ENCODE data around the gene CSTF3. TPM values are rescaled to one million over a fixed set of nuclear protein-coding genes. Genes with fewer than 3 reads are reported as not detected.
"Not testable (repeated sequence)": the region's sequence is repeated elsewhere in the genome, so short reads cannot be mapped to it uniquely, and the experiment has no call there.

The CSTF3 gene
- total RNA-seq, 1 experiment from 2014 or later, result 45.6 TPM

DNA sequence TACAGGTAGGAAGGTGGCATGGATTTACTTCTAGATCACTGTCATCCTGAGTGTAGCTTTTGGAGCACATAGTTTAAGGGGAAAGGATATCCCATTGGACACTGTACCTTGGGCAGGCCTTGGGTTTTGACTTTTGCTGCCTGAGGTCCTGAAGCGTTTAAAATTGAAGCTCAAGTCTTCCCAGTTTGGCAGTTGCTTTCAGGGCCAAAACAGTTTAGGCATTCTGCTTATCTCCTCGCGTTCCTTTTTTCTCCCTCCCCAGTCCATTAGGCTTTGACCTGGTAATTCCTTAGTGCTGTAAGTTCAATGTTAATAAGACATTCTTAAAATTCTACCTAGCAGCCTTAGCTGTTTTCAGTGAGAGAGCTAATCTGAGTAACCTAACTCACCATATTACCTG is 35.7 kb downstream of the CSTF3 start:
- Mint-ChIP-seq H3K27me3 (ENCODE audit: insufficient read depth, unreplicated experiment) (no peaks in the 10 kb centered on the region), H3K9me3 (ENCODE audit: unreplicated experiment) (no peaks in the 10 kb centered on the region), H3K4me1 (ENCODE audit: low read depth, unreplicated experiment) (peaks cover 14% of the 10 kb centered on the region), H3K4me3 (ENCODE audit: unreplicated experiment) (no peak overlapping the region), H3K27ac (ENCODE audit: unreplicated experiment) (no peak overlapping the region), H3K36me3 (ENCODE audit: insufficient read depth, unreplicated experiment) (peaks cover 21% of the 10 kb centered on the region)
- H3K36me3 ChIP-seq (ENCODE audit: control insufficient read depth, insufficient read depth, low read length), result no peaks in the 10 kb centered on the region
- ChIA-PET CTCF (no interaction called here), POLR2A (no interaction called here)
- intact Hi-C loops (cut with micrococcal nuclease; ENCODE audit: unreplicated experiment), result no loop called here
- H3K27me3 ChIP-seq (replicated peaks; ENCODE audit: control insufficient read depth, insufficient read depth, low read length), result no peaks in the 10 kb centered on the region
- no peak overlapping the region for H3K4me3 ChIP-seq (ENCODE audit: low read depth, low read length)
- TF ChIP-seq, protein P1, sequence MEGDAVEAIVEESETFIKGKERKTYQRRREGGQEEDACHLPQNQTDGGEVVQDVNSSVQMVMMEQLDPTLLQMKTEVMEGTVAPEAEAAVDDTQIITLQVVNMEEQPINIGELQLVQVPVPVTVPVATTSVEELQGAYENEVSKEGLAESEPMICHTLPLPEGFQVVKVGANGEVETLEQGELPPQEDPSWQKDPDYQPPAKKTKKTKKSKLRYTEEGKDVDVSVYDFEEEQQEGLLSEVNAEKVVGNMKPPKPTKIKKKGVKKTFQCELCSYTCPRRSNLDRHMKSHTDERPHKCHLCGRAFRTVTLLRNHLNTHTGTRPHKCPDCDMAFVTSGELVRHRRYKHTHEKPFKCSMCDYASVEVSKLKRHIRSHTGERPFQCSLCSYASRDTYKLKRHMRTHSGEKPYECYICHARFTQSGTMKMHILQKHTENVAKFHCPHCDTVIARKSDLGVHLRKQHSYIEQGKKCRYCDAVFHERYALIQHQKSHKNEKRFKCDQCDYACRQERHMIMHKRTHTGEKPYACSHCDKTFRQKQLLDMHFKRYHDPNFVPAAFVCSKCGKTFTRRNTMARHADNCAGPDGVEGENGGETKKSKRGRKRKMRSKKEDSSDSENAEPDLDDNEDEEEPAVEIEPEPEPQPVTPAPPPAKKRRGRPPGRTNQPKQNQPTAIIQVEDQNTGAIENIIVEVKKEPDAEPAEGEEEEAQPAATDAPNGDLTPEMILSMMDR (IDR thresholded peaks at IDR 0.05; ENCODE audit: insufficient read depth in 1 of 2, low read depth in 1 of 2, low read length in 1 of 2, severe bottlenecking in 1 of 2, unreplicated experiment in 1 of 2), result no peak
- DNase-seq, result no peak
- H3K9me3 ChIP-seq, result no peaks in the 10 kb centered on the region
- BruUV-seq (replicated peaks), result no TSS peak
- peaks cover 39% of the 10 kb centered on the region for H3K4me1 ChIP-seq

DNA sequence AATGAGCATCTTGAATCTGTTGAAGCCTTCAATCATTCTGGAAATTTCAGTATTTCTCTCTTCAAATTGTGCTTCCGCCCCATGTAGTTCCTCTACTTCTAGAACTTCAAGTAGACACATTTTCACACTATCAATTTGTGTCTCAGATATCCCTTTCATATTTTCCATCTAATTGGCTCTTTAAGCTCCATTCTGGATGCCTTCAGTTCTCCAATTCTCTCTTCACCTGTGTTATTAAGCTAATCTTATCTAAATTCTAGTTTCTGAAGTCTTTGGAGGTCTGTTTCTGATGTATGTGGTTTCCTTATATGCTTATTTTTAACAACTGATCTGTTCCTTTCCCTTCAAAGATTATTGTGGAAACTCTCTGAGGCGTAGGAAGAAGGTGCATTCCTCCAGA is 36.3 kb downstream of the CSTF3 start:
- Mint-ChIP-seq H3K27ac (ENCODE audit: unreplicated experiment) (no peak overlapping the region), H3K4me1 (ENCODE audit: low read depth, unreplicated experiment) (peaks cover 14% of the 10 kb centered on the region)
- intact Hi-C loops (cut with micrococcal nuclease; ENCODE audit: unreplicated experiment), result no loop called here

DNA sequence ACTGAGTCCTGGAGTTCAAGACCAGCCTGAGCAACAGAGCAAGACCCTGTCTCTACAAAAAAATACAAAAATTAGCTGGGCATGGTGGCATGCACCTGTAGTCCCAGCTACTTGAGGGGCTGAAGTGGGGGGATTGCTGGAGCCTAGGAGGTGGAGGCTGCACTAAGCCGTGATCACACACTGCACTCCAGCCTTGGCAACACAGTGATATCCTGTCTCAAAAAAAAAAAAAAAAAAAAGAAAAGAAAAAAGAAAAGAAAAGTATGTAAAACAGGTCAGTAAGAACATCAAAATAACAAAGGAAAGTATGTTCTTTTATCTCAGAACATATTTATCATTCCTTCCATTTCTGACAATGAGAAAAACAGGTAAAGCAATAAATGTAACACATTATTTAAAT is 38.6 kb downstream of the CSTF3 start:
- POLR2A ChIA-PET; BruUV-seq (replicated peaks): not testable (repeated sequence)

More for the DNA sequence above, 36.3 kb downstream of the CSTF3 start:
- H3K4me3 ChIP-seq (ENCODE audit: low read depth, low read length), result no peak overlapping the region
- TF ChIP-seq, protein P1 (IDR thresholded peaks at IDR 0.05; ENCODE audit: insufficient read depth in 1 of 2, low read depth in 1 of 2, low read length in 1 of 2, severe bottlenecking in 1 of 2, unreplicated experiment in 1 of 2), result no peak
- POLR2A ChIA-PET, result no interaction called here
- no TSS peak for BruUV-seq (replicated peaks)
- Mint-ChIP-seq H3K36me3 (ENCODE audit: insufficient read depth, unreplicated experiment) (peaks cover 21% of the 10 kb centered on the region), H3K27me3 (ENCODE audit: insufficient read depth, unreplicated experiment) (no peaks in the 10 kb centered on the region), H3K4me3 (ENCODE audit: unreplicated experiment) (no peak overlapping the region), H3K9me3 (ENCODE audit: unreplicated experiment) (no peaks in the 10 kb centered on the region)
- H3K27me3 ChIP-seq (replicated peaks; ENCODE audit: control insufficient read depth, insufficient read depth, low read length), result no peaks in the 10 kb centered on the region
- CTCF ChIA-PET, result no interaction called here
- DNase-seq, result no peak
- H3K36me3 ChIP-seq (ENCODE audit: control insufficient read depth, insufficient read depth, low read length), result no peaks in the 10 kb centered on the region
- H3K9me3 ChIP-seq, result no peaks in the 10 kb centered on the region
- H3K4me1 ChIP-seq, result peaks cover 45% of the 10 kb centered on the region

DNA sequence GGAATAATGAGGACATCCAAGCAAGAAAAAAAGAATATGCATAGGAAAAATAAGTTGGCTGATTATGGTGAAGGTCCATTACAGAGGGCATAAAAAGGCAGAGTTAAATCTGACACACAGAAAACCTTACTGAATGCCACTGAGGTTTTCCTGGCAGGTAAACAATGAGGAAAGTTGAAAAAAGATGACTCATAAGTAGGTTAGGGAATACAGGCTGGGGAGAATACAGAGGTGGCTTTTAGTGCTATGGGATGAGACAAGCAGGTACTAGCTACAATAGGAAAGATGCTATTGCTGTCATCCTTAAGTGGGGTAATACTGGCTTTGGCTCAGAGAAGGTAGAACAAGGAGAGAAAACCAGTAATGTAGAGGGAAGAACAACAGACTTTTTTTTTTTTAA is 44.7 kb downstream of the CSTF3 start:
- DNase-seq, result no peak
- peaks cover 9% of the 10 kb centered on the region for H3K4me1 Mint-ChIP-seq (ENCODE audit: low read depth, unreplicated experiment)
- no peaks in the 10 kb centered on the region for H3K9me3 Mint-ChIP-seq (ENCODE audit: unreplicated experiment)
- Histone ChIP-seq H3K36me3 (ENCODE audit: control insufficient read depth, insufficient read depth, low read length) (no peaks in the 10 kb centered on the region), H3K4me1 (peaks cover 14% of the 10 kb centered on the region), H3K4me3 (ENCODE audit: low read depth, low read length) (no peak overlapping the region), H3K9me3 (no peaks in the 10 kb centered on the region), H3K27me3 (replicated peaks; ENCODE audit: control insufficient read depth, insufficient read depth, low read length) (no peaks in the 10 kb centered on the region)
- ChIA-PET POLR2A (interaction anchor here (0.7 kb wide), 1 partner anchor 37 kb away, joined by 3 read pairs; no protein-coding TSS in a partner anchor), CTCF (no interaction called here)
- no peaks in the 10 kb centered on the region for H3K27me3 Mint-ChIP-seq (ENCODE audit: insufficient read depth, unreplicated experiment)
- TF ChIP-seq, protein P1 (IDR thresholded peaks at IDR 0.05; ENCODE audit: insufficient read depth in 1 of 2, low read depth in 1 of 2, low read length in 1 of 2, severe bottlenecking in 1 of 2, unreplicated experiment in 1 of 2), result no peak
- intact Hi-C loops (cut with micrococcal nuclease; ENCODE audit: unreplicated experiment), result no loop called here
- BruUV-seq (replicated peaks), result no TSS peak
- no peak overlapping the region for H3K4me3 Mint-ChIP-seq (ENCODE audit: unreplicated experiment)
- H3K27ac Mint-ChIP-seq (ENCODE audit: unreplicated experiment), result no peak overlapping the region
- no peaks in the 10 kb centered on the region for H3K36me3 Mint-ChIP-seq (ENCODE audit: insufficient read depth, unreplicated experiment)

More for the DNA sequence above, 38.6 kb downstream of the CSTF3 start:
- H3K9me3 ChIP-seq; CTCF ChIA-PET; intact Hi-C loops (cut with micrococcal nuclease; ENCODE audit: unreplicated experiment); H3K4me3 ChIP-seq (ENCODE audit: low read depth, low read length); DNase-seq; H3K36me3 ChIP-seq (ENCODE audit: control insufficient read depth, insufficient read depth, low read length); H3K9me3 Mint-ChIP-seq (ENCODE audit: unreplicated experiment); H3K4me1 Mint-ChIP-seq (ENCODE audit: low read depth, unreplicated experiment); H3K4me3 Mint-ChIP-seq (ENCODE audit: unreplicated experiment); H3K27me3 Mint-ChIP-seq (ENCODE audit: insufficient read depth, unreplicated experiment); H3K27me3 ChIP-seq (replicated peaks; ENCODE audit: control insufficient read depth, insufficient read depth, low read length); H3K27ac Mint-ChIP-seq (ENCODE audit: unreplicated experiment): not testable (repeated sequence)
- peaks cover 27% of the 10 kb centered on the region for H3K4me1 ChIP-seq
- H3K36me3 Mint-ChIP-seq (ENCODE audit: insufficient read depth, unreplicated experiment), result peaks cover 14% of the 10 kb centered on the region
